CD1c-positive myeloid dendritic cell (primary cell): ENCODE results near the gene PRR30.

Experiments
- DNase-seq: peaks from one replicate; pipeline ENCODE4 v3.0.0-alpha.2; 2016; ENCODE audit errors: extremely low spot score

The PRR30 gene

GRCh38 chr2:27097341-27097740 is 41.9 kb downstream of the PRR30 start:
- DNase-seq: no peak

GRCh38 chr2:27096748-27097297 is 42.4 kb downstream of the PRR30 start:
- DNase-seq: peak; percentile 66

GRCh38 chr2:27095745-27096651 is 43.2 kb downstream of the PRR30 start:
- DNase-seq: peak; percentile 56

- no peak for DNase-seq
These were observed 43.8 kb downstream of the PRR30 start for GRCh38 chr2:27095427-27095744.

GRCh38 chr2:27094353-27094984 is 44.7 kb downstream of the PRR30 start:
- DNase-seq: no peak

- no peak for DNase-seq
These were observed 45.5 kb downstream of the PRR30 start for GRCh38 chr2:27093430-27094352.

- DNase-seq: no peak
These were observed 46.3 kb downstream of the PRR30 start for GRCh38 chr2:27092696-27093429.

GRCh38 chr2:27091746-27092695 is 47.2 kb downstream of the PRR30 start:
- no peak for DNase-seq

- DNase-seq: no peak
These were observed 49.9 kb downstream of the PRR30 start for GRCh38 chr2:27089111-27089954.

GRCh38 chr2:27088634-27089033 is 50.6 kb downstream of the PRR30 start:
- no peak for DNase-seq

GRCh38 chr2:27087823-27088410 is 51.3 kb downstream of the PRR30 start:
- DNase-seq: no peak
